Lower lobe of right lung (tissue), 2 donors: ENCODE measurements around the gene TADA2A. TPM values are rescaled to one million over a fixed set of nuclear protein-coding genes. Genes with fewer than 3 reads are reported as not detected.
A peak's percentile ranks its signal among the peaks of the same experiment; 100 is the strongest.

Source experiments
- ATAC-seq, 2 donors: fragments of 200-7000 bp; cut with Tn5 transposase; one replicate each; pipeline ENCODE4 v1.9.1; 2020 to 2022; ENCODE audit warnings: mild to moderate bottlenecking in 2 of 2, moderate library complexity in 2 of 2
- DNase-seq: peaks from one replicate; pipeline ENCODE4 v3.0.0-alpha.2; 2020
- H3K27ac ChIP-seq: fragments of 200-600 bp; one replicate; pipeline ENCODE4 v1.8.0; 2022
- H3K27me3 ChIP-seq: fragments of 200-600 bp; one replicate; pipeline ENCODE4 v1.8.0; 2022; ENCODE audit warnings: low read depth
- H3K36me3 ChIP-seq: fragments of 200-600 bp; one replicate; pipeline ENCODE4 v1.8.0; 2022; ENCODE audit warnings: mild to moderate bottlenecking
- H3K4me1 ChIP-seq: fragments of 200-600 bp; one replicate; pipeline ENCODE4 v1.8.0; 2022
- H3K4me3 ChIP-seq: fragments of 200-600 bp; one replicate; pipeline ENCODE4 v1.8.0; 2022; ENCODE audit warnings: mild to moderate bottlenecking
- H3K9me3 ChIP-seq: fragments of 200-600 bp; one replicate; pipeline ENCODE4 v1.8.0; 2022
- CTCF ChIP-seq: fragments of 200-600 bp; IDR thresholded peaks from one replicate; pipeline ENCODE4 v1.8.0; 2022; ENCODE audit warnings: antibody characterized with exemption, mild to moderate bottlenecking
- intact Hi-C: fragments of 100-400 bp; cut with DNase I; formaldehyde crosslinking; loops from one replicate; pipeline ENCODE4 v1.11.0; 2022
- long read RNA-seq: library from polyadenylated mRNA; unstranded; transcript quantifications from one replicate; pipeline ENCODE4 v2.0.0, GENCODE V29; 2021
- total RNA-seq: library from RNA; stranded (reverse); fragmentation: NEBNext Ultra II Directional; extraction: Animal tissue kit (Norgen Biotek cat#: 25700); gene quantifications from one replicate; pipeline ENCODE4 v1.2.1, GENCODE V29; 2021
- donor health status: DM: no; HTN: yes; CAD: no; lungs with severe emphysema.

The TADA2A gene
- total RNA-seq, result 20.5 TPM
- long read RNA-seq, full-length matches to known transcripts, result 5 of 13 reads
- long read RNA-seq, partial matches to known transcripts, result 2 of 13 reads
- long read RNA-seq, other reads (novel, unspliced or antisense), result 6 of 13 reads

- DNase-seq (peak; percentile 87), ATAC-seq (peak; percentile 98 to 99)
- intact Hi-C loops, result no loop called here
- no peaks in the 10 kb centered on the region for H3K27me3 ChIP-seq
- H3K36me3 ChIP-seq, result peaks cover 9% of the 10 kb centered on the region
- no peak for TF ChIP-seq CTCF
- H3K9me3 ChIP-seq, result no peaks in the 10 kb centered on the region
- H3K4me3 ChIP-seq, result peak within 1 kb of the TSS; percentile 96
- peak within 1 kb of the TSS; percentile 89 for H3K27ac ChIP-seq
- H3K4me1 ChIP-seq, result peaks cover 24% of the 10 kb centered on the region
These were observed at the start of gene TADA2A, which contains the start of gene ACACA for GRCh38 chr17:37406635-37407461. Gene TADA2A (plus strand): TSS chr17:37406886. CDS start chr17:37411366, 4,480 bp downstream. Gene ACACA (minus strand): TSS chr17:37406836. CDS start chr17:37406299, 537 bp downstream.

GRCh38 chr17:37358098-37358829, 48.4 kb upstream of the TADA2A start:
- peak; percentile 61 for DNase-seq
- peaks cover 26% of the 10 kb centered on the region for H3K4me1 ChIP-seq
- H3K4me3 ChIP-seq, result peak overlapping the region; percentile 94
- peak overlapping the region; percentile 88 for H3K27ac ChIP-seq
- no peak for TF ChIP-seq CTCF
- peaks cover 6% of the 10 kb centered on the region for H3K36me3 ChIP-seq
- ATAC-seq, result peak; percentile 33 to 40
- intact Hi-C loops, result no loop called here
- H3K9me3 ChIP-seq, result no peaks in the 10 kb centered on the region
- H3K27me3 ChIP-seq, result no peaks in the 10 kb centered on the region

GRCh38 chr17:37358830-37359681, 47.6 kb upstream of the TADA2A start:
- intact Hi-C loops, result no loop called here
- peak; percentile 46 for TF ChIP-seq CTCF
- ATAC-seq, result peak; percentile 97 to 98

GRCh38 chr17:37359682-37360188, 47.0 kb upstream of the TADA2A start:
- ATAC-seq, result peak in 1 of 2 donors; percentile 2
- H3K27me3 ChIP-seq, result no peaks in the 10 kb centered on the region
- H3K4me1 ChIP-seq, result peaks cover 26% of the 10 kb centered on the region
- peak overlapping the region; percentile 88 for H3K27ac ChIP-seq
- TF ChIP-seq CTCF, result no peak
- peak overlapping the region; percentile 94 for H3K4me3 ChIP-seq
- intact Hi-C loops, result no loop called here
- no peaks in the 10 kb centered on the region for H3K36me3 ChIP-seq
- H3K9me3 ChIP-seq, result no peaks in the 10 kb centered on the region
- no peak for DNase-seq

More at GRCh38 chr17:37358830-37359681, 47.6 kb upstream of the TADA2A start:
- peak; percentile 97 for DNase-seq
- Histone ChIP-seq H3K9me3 (no peaks in the 10 kb centered on the region), H3K4me1 (peaks cover 26% of the 10 kb centered on the region), H3K27me3 (no peaks in the 10 kb centered on the region), H3K27ac (peak overlapping the region; percentile 88), H3K4me3 (peak overlapping the region; percentile 94), H3K36me3 (no peaks in the 10 kb centered on the region)

GRCh38 chr17:37360632-37361031, 46.1 kb upstream of the TADA2A start:
- Histone ChIP-seq H3K36me3 (no peaks in the 10 kb centered on the region), H3K27me3 (no peaks in the 10 kb centered on the region), H3K9me3 (no peaks in the 10 kb centered on the region), H3K4me3 (no peak overlapping the region), H3K27ac (peak overlapping the region; percentile 88), H3K4me1 (peaks cover 26% of the 10 kb centered on the region)
- intact Hi-C loops, result no loop called here
- ATAC-seq (no peak), DNase-seq (no peak)
- no peak for TF ChIP-seq CTCF
